ENCODE data around the gene EML5.

DNA sequence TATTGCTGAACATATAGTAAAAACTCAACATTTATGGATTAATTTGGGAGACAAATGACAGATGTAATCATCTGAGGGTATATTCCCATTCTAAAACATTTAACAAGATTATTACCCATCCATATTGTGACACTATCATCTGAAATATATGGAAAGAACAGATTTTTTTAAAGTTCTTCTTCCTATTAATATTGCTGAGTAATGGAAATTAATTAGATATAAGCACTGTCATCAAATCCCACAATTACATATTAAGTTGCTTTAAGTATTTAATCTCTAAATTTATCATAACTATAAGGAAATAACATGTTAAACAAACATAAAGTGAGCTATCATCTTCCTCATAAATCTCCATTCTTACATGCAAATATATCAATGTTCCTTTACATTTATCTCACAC, 22.0 kb downstream of the EML5 start:
- TF ChIP-seq, protein P1, sequence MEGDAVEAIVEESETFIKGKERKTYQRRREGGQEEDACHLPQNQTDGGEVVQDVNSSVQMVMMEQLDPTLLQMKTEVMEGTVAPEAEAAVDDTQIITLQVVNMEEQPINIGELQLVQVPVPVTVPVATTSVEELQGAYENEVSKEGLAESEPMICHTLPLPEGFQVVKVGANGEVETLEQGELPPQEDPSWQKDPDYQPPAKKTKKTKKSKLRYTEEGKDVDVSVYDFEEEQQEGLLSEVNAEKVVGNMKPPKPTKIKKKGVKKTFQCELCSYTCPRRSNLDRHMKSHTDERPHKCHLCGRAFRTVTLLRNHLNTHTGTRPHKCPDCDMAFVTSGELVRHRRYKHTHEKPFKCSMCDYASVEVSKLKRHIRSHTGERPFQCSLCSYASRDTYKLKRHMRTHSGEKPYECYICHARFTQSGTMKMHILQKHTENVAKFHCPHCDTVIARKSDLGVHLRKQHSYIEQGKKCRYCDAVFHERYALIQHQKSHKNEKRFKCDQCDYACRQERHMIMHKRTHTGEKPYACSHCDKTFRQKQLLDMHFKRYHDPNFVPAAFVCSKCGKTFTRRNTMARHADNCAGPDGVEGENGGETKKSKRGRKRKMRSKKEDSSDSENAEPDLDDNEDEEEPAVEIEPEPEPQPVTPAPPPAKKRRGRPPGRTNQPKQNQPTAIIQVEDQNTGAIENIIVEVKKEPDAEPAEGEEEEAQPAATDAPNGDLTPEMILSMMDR (conservative IDR thresholded peaks at IDR 0.05 in 1 of 2, IDR thresholded peaks at IDR 0.05 in 1 of 2; ENCODE audit: low read depth in 1 of 2, low read length in 2 of 2): no peak
- no peak for TF ChIP-seq EZH2 (IDR thresholded peaks at IDR 0.05; ENCODE audit: low read length, missing control alignments)
